Cardiac fibroblast (primary cell): Measurements from ENCODE around the gene ZBTB37.
"Not testable (repeated sequence)": the region's sequence is repeated elsewhere in the genome, so short reads cannot be mapped to it uniquely, and the experiment has no call there.

Experiments used
- DNase-seq, 2 donors: peaks; one replicate each; pipeline versions ENCODE4 v3.0.0 to v3.0.0-alpha.2; 2010; ENCODE audit warnings: low read depth in 2 of 2
- H3K4me3 ChIP-seq, 2 donors: replicated peaks in 1 of 2; 1 replicate in 1 of 2; 2 replicates in 1 of 2; pipeline ENCODE4 v1.5.1; 2011; ENCODE audit warnings: low read depth in 2 of 2, low read length in 2 of 2, mild to moderate bottlenecking in 2 of 2, moderate library complexity in 1 of 2
- TF ChIP-seq, protein P1 (sequence below): IDR thresholded peaks from one replicate; pipeline ENCODE4 v1.5.1; 2011; ENCODE audit warnings: low read depth, mild to moderate bottlenecking, low read length, inconsistent platforms

ZBTB37 gene

GRCh38 chr1:173871091-173871490 is 2.9 kb downstream of the ZBTB37 start:
- no peak overlapping the region for H3K4me3 ChIP-seq
- no peak for DNase-seq
- TF ChIP-seq, protein P1, sequence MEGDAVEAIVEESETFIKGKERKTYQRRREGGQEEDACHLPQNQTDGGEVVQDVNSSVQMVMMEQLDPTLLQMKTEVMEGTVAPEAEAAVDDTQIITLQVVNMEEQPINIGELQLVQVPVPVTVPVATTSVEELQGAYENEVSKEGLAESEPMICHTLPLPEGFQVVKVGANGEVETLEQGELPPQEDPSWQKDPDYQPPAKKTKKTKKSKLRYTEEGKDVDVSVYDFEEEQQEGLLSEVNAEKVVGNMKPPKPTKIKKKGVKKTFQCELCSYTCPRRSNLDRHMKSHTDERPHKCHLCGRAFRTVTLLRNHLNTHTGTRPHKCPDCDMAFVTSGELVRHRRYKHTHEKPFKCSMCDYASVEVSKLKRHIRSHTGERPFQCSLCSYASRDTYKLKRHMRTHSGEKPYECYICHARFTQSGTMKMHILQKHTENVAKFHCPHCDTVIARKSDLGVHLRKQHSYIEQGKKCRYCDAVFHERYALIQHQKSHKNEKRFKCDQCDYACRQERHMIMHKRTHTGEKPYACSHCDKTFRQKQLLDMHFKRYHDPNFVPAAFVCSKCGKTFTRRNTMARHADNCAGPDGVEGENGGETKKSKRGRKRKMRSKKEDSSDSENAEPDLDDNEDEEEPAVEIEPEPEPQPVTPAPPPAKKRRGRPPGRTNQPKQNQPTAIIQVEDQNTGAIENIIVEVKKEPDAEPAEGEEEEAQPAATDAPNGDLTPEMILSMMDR, result no peak

GRCh38 chr1:173871500-173871899 is 3.3 kb downstream of the ZBTB37 start:
- H3K4me3 ChIP-seq, result no peak overlapping the region
- TF ChIP-seq, protein P1, result no peak
- DNase-seq, result no peak

DNA sequence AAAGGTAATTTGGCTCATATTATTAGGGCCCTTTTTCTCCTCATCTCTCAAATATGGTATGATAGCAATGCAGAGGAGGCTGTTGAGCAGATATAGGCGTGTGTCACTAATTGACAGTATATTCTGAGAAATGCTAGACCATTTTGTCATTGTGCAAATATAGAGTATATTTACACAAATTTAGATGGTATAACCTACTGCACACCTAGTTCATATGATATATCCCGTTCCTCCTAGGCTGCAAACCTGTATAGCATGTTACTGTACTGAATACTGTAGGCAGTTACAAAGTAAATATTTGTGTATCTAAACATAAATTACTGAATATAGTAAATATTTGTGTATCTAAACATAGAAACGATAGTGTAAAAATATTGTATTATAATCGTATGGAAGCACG is 8.6 kb downstream of the ZBTB37 start:
- H3K4me3 ChIP-seq, result no peak overlapping the region
- TF ChIP-seq, protein P1, result no peak
- no peak for DNase-seq

DNA sequence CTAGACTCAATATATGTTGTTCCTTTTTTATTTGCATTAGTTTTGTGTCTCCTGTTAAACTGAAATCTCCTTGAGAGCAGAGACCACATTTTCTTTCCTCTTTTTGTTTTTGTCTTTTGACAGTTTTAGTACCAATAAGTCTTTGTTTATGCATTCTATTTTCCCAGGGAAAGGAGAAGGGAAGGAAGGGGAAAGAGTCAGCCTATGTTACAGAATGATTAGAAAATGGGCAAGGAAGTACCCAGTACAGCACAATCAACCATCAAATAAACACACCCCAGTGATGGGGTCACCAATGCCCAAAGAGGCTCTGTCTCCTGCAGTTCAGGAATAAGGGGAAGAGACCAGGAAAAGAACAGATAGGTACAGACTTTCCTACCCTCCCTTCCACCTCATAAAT is 10.1 kb downstream of the ZBTB37 start:
- TF ChIP-seq, protein P1, result no peak
- DNase-seq, result no peak
- H3K4me3 ChIP-seq, result no peak overlapping the region

GRCh38 chr1:173881117-173881516 is 12.9 kb downstream of the ZBTB37 start:
- not testable (repeated sequence) for H3K4me3 ChIP-seq, DNase-seq

GRCh38 chr1:173884701-173885100 is 16.5 kb downstream of the ZBTB37 start:
- H3K4me3 ChIP-seq, result no peak overlapping the region
- DNase-seq, result no peak
- TF ChIP-seq, protein P1, result no peak

DNA sequence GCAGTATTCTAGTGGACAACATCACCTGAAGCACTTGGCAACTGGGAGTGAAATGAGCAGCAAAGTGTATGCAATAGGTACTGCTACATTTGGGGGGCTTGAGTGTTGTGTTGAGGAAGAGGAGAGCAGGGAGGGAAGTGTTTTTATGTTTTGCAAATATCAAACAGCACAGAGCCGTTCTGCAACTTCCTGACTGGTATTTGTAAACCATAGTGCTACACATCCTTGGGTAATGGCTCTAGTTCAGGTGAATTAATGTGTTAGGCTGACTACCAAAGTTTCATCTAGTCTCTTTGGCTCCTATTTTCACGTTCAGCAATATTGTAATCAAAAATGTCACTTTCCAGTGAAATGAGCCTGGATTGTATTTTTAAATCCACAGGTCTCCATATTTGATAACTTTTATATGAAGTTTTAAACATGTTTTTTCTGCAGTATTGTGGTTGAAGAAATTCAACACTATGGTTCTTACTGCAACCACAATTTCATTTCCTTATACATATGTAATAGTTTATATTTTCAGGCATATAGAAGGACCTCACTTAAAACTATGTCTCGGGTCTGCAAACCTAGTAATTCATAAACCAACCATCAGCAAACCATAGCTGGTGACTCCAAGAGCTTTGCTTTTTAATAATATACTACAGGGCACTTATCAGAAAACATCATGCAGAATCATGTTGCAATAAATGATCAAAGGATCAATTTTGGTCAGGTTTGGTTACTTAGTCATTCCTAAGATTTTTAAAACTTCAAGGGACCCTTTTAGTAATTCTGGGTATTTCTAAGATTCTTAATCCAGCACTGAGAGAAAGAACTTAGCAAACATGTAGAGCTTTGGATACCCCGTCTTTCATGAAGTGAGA is 18.8 kb downstream of the ZBTB37 start:
- DNase-seq, result no peak
- TF ChIP-seq, protein P1, result no peak
- no peak overlapping the region for H3K4me3 ChIP-seq
